GM12865 (cell line): ENCODE data around the gene ZFHX3.

Experiments used
- DNase-seq: peaks from one replicate; pipeline ENCODE4 v3.0.0; 2010; ENCODE audit warnings: low read depth
- H3K4me3 ChIP-seq: 2 replicates; pipeline ENCODE4 v1.5.1; 2011; ENCODE audit warnings: mild to moderate bottlenecking, low read depth, low read length, control low read depth
- CTCF ChIP-seq: IDR thresholded peaks from 2 replicates; pipeline ENCODE4 v1.5.1; 2011; ENCODE audit warnings: low read length, control low read depth, low read depth, inconsistent platforms; ENCODE audit not compliant: insufficient read depth; ENCODE audit errors: missing control alignments

ZFHX3 gene

GRCh38 chr16:72967941-72968340 is 80.0 kb downstream of the ZFHX3 start:
- DNase-seq = no peak
- TF ChIP-seq CTCF = no peak
- H3K4me3 ChIP-seq = no peak overlapping the region

- no peak for TF ChIP-seq CTCF
- no peak for DNase-seq
Measured at GRCh38 chr16:72963533-72964315, 84.2 kb downstream of the ZFHX3 start.

GRCh38 chr16:72962347-72962746 is 85.6 kb downstream of the ZFHX3 start:
- no peak overlapping the region for H3K4me3 ChIP-seq
- no peak for DNase-seq
- TF ChIP-seq CTCF = no peak

More at GRCh38 chr16:72963533-72964315, 84.2 kb downstream of the ZFHX3 start:
- H3K4me3 ChIP-seq = no peak overlapping the region

GRCh38 chr16:72961863-72962262 is 86.1 kb downstream of the ZFHX3 start:
- no peak for TF ChIP-seq CTCF
- H3K4me3 ChIP-seq = no peak overlapping the region
- DNase-seq = no peak

GRCh38 chr16:72961115-72961832 is 86.7 kb downstream of the ZFHX3 start:
- no peak overlapping the region for H3K4me3 ChIP-seq
- TF ChIP-seq CTCF = no peak
- no peak for DNase-seq

- no peak overlapping the region for H3K4me3 ChIP-seq
- no peak for TF ChIP-seq CTCF
- no peak for DNase-seq
Measured at GRCh38 chr16:72960101-72960500, 87.8 kb downstream of the ZFHX3 start.
